Right lobe of liver (tissue), 6 donors: ENCODE data around the gene SLC38A4. TPM values are rescaled to one million over a fixed set of nuclear protein-coding genes. Genes with fewer than 3 reads are reported as not detected.

Source experiments
- ATAC-seq, 4 donors: fragments of 200-7000 bp; cut with Tn5 transposase; one replicate each; pipeline ENCODE4 v1.9.1; 2020; ENCODE audit warnings: mild to moderate bottlenecking in 4 of 4, moderate library complexity in 4 of 4
- DNase-seq, 3 donors: peaks; one replicate each; pipeline ENCODE4 v3.0.0-alpha.2; 2020
- H3K27ac ChIP-seq, 3 donors: fragments of 200-600 bp; one replicate each; pipeline ENCODE4 v1.8.0; 2022
- H3K27me3 ChIP-seq, 2 donors: fragments of 200-600 bp; one replicate each; pipeline ENCODE4 v1.8.0; 2022
- H3K36me3 ChIP-seq, 4 donors: fragments of 200-600 bp; sonication (generic) in 1 of 4; one replicate each; pipeline versions ENCODE4 v1.5.1 to v1.8.0; 2017 to 2022; ENCODE audit warnings: control low read depth in 1 of 4
- H3K4me1 ChIP-seq, 4 donors: fragments of 200-600 bp; sonication (generic) in 1 of 4; one replicate each; pipeline versions ENCODE4 v1.5.1 to v1.8.0; 2017 to 2022; ENCODE audit warnings: control low read depth in 1 of 4
- H3K4me3 ChIP-seq, 3 donors: fragments of 200-600 bp; one replicate each; pipeline ENCODE4 v1.8.0; 2022
- H3K9me3 ChIP-seq, 4 donors: fragments of 200-600 bp; sonication (generic) in 1 of 4; one replicate each; pipeline versions ENCODE4 v1.5.1 to v1.8.0; 2017 to 2022; ENCODE audit warnings: control low read depth in 1 of 4
- CTCF ChIP-seq, 4 donors: fragments of 200-600 bp in 3 of 4; fragments of 450-650 bp in 1 of 4; IDR thresholded peaks; one replicate each; pipeline versions ENCODE4 v1.5.1 to v1.8.0; 2016 to 2022; ENCODE audit warnings: antibody characterized with exemption in 4 of 4, mild to moderate bottlenecking in 2 of 4
- POLR2A ChIP-seq: fragments of 450-650 bp; IDR thresholded peaks from one replicate; pipeline ENCODE4 v1.6.1; 2017; ENCODE audit warnings: antibody characterized with exemption, mild to moderate bottlenecking
- WGBS: methylation state at CpG from one replicate; pipeline ENCODE4 v1.1.6; 2018; ENCODE audit warnings: low coverage, low lambda C conversion rate; ENCODE audit not compliant: insufficient coverage; ENCODE audit errors: missing lambda C conversion rate; 5-methylcytosine and 5-hydroxymethylcytosine counted together
- intact Hi-C, 2 donors: fragments of 100-400 bp; cut with DNase I; formaldehyde crosslinking; loops; one replicate each; pipeline versions ENCODE4 v1.11.2 to v1.14.1; 2022
- long read RNA-seq: library from polyadenylated mRNA; unstranded; transcript quantifications from one replicate; pipeline ENCODE4 v2.0.0, GENCODE V29; 2019
- total RNA-seq, 6 experiments: library from RNA; depleted of rRNA in 2 of 6; stranded (reverse); fragments of >200 nt in 2 of 6; fragmentation: NEBNext Ultra II Directional in 3 of 6; extraction: Animal tissue kit (Norgen Biotek cat#: 25700) in 3 of 6; gene quantifications; one replicate each; pipeline versions ENCODE4 v1.1.0 to v1.2.4, GENCODE V29; 2016 to 2023
- donor health status: DM: no; HTN: yes; CAD: no.
- donor health status: DM: no; HTN: no; CAD: no.
- donor health status: DM: no; HTN: no; CAD: no.
- donor health status: DM: no; HTN: yes; CAD: no.
- donor health status: DM: no; HTN: yes; CAD: no.

The SLC38A4 gene
- 100 to 1,000 TPM; 158 to 604 (median 295) TPM for total RNA-seq
- long read RNA-seq, partial matches to known transcripts: 19 of 32 reads
- long read RNA-seq, other reads (novel, unspliced or antisense): 12 of 32 reads

GRCh38 chr12:46825591-46826414, at the start of gene SLC38A4:
SLC38A4 (minus strand) TSS chr12:46825997; CDS start chr12:46793071, 32,926 bp downstream.
- DNase-seq: peak; percentile 76 to 88 (median 87)
- peaks cover 0 to 28% (median 10%) of the 10 kb centered on the region in 4 donors for H3K4me1 ChIP-seq

GRCh38 chr12:46875095-46875494, 49.3 kb upstream of the SLC38A4 start:
- peak; percentile 19 to 52 (median 40) for ATAC-seq
- Histone ChIP-seq H3K9me3 (no peaks in the 10 kb centered on the region), H3K27ac (no peak overlapping the region), H3K27me3 (no peaks in the 10 kb centered on the region), H3K4me3 (no peak overlapping the region), H3K36me3 (no peaks in the 10 kb centered on the region), H3K4me1 (peaks cover 0 to 11% (median 2%) of the 10 kb centered on the region in 4 donors)
- TF ChIP-seq POLR2A (no peak), CTCF (IDR thresholded peaks at IDR 0.05) (no peak)
- intact Hi-C loops: no loop called here
- WGBS: 27% methylated on average over 1 of the region's 1 CpG
- no peak for DNase-seq

More at GRCh38 chr12:46825591-46826414, at the start of gene SLC38A4:
- peak; percentile 53 for TF ChIP-seq POLR2A
- TF ChIP-seq CTCF (IDR thresholded peaks at IDR 0.05): peak; percentile 26 to 41 (median 30)
- H3K4me3 ChIP-seq: peak within 1 kb of the TSS; percentile 25 to 58 (median 56)
- peak within 1 kb of the TSS; percentile 21 to 81 (median 66) for H3K27ac ChIP-seq
- no peaks in the 10 kb centered on the region for H3K9me3 ChIP-seq
- H3K36me3 ChIP-seq: no peaks in the 10 kb centered on the region
- no peaks in the 10 kb centered on the region for H3K27me3 ChIP-seq
- intact Hi-C loops: no loop called here
- peak; percentile 94 to 98 (median 96) for ATAC-seq
- WGBS: 18% methylated on average over 23 of the region's 29 CpGs

GRCh38 chr12:46874642-46875041, 48.8 kb upstream of the SLC38A4 start:
- TF ChIP-seq POLR2A (no peak), CTCF (IDR thresholded peaks at IDR 0.05) (no peak)
- 48% methylated on average over 3 of the region's 3 CpGs for WGBS
- ATAC-seq (peak; percentile 78 to 98 (median 90)), DNase-seq (peak; percentile 46 to 83 (median 80))
- no peaks in the 10 kb centered on the region for H3K36me3 ChIP-seq
- H3K9me3 ChIP-seq: no peaks in the 10 kb centered on the region
- peaks cover 0 to 11% (median 2%) of the 10 kb centered on the region in 4 donors for H3K4me1 ChIP-seq
- no peak overlapping the region for H3K4me3 ChIP-seq
- intact Hi-C loops: no loop called here
- H3K27ac ChIP-seq: no peak overlapping the region
- H3K27me3 ChIP-seq: no peaks in the 10 kb centered on the region

GRCh38 chr12:46872135-46872534, 46.3 kb upstream of the SLC38A4 start:
- intact Hi-C loops: no loop called here
- Histone ChIP-seq H3K27me3 (no peaks in the 10 kb centered on the region), H3K4me1 (peaks cover 0 to 11% (median 2%) of the 10 kb centered on the region in 4 donors), H3K4me3 (no peak overlapping the region), H3K36me3 (no peaks in the 10 kb centered on the region), H3K27ac (no peak overlapping the region), H3K9me3 (no peaks in the 10 kb centered on the region)
- TF ChIP-seq CTCF (IDR thresholded peaks at IDR 0.05) (no peak), POLR2A (no peak)
- 95% methylated on average over 4 of the region's 4 CpGs for WGBS
- DNase-seq (no peak), ATAC-seq (no peak)
